ENCODE results near the gene CNTN4.

CNTN4 gene

GRCh38 chr3:3064297-3064696, 965.6 kb downstream of the CNTN4 start:
- DNase-seq (ENCODE audit: low read depth) = no peak

- DNase-seq (ENCODE audit: low read depth) = no peak
Observed at GRCh38 chr3:3065876-3066275, 967.2 kb downstream of the CNTN4 start.

GRCh38 chr3:3066378-3066777, 967.7 kb downstream of the CNTN4 start:
- DNase-seq (ENCODE audit: low read depth) = no peak

GRCh38 chr3:3066910-3067309, 968.2 kb downstream of the CNTN4 start:
- no peak for DNase-seq (ENCODE audit: low read depth)

- no peak for DNase-seq (ENCODE audit: low read depth)
Observed at GRCh38 chr3:3068358-3068881, 969.8 kb downstream of the CNTN4 start.

- DNase-seq (ENCODE audit: low read depth) = no peak
Observed at GRCh38 chr3:3069723-3070122, 971.1 kb downstream of the CNTN4 start.

- no peak for DNase-seq (ENCODE audit: low read depth)
Observed at GRCh38 chr3:3071136-3071535, 972.5 kb downstream of the CNTN4 start.

GRCh38 chr3:3074551-3075257, 976.0 kb downstream of the CNTN4 start:
- no peak for DNase-seq (ENCODE audit: low read depth)

GRCh38 chr3:3080309-3080708, 981.6 kb downstream of the CNTN4 start:
- no peak for DNase-seq (ENCODE audit: low read depth)

GRCh38 chr3:3081381-3082233, 982.9 kb downstream of the CNTN4 start:
- no peak for DNase-seq (ENCODE audit: low read depth)

- no peak for DNase-seq (ENCODE audit: low read depth)
Observed at GRCh38 chr3:3082234-3082924, 983.7 kb downstream of the CNTN4 start.

- no peak for DNase-seq (ENCODE audit: low read depth)
Observed at GRCh38 chr3:3084890-3085289, 986.2 kb downstream of the CNTN4 start.

GRCh38 chr3:3085782-3086181, 987.1 kb downstream of the CNTN4 start:
- no peak for DNase-seq (ENCODE audit: low read depth)

GRCh38 chr3:3086239-3086638, 987.6 kb downstream of the CNTN4 start:
- no peak for DNase-seq (ENCODE audit: low read depth)

- no peak for DNase-seq (ENCODE audit: low read depth)
Observed at GRCh38 chr3:3087279-3087678, 988.6 kb downstream of the CNTN4 start.

GRCh38 chr3:3087716-3088465, 989.2 kb downstream of the CNTN4 start:
- no peak for DNase-seq (ENCODE audit: low read depth)

- DNase-seq (ENCODE audit: low read depth) = no peak
Observed at GRCh38 chr3:3089017-3089416, 990.4 kb downstream of the CNTN4 start.

- DNase-seq (ENCODE audit: low read depth) = no peak
Observed at GRCh38 chr3:3097958-3098357, 999.3 kb downstream of the CNTN4 start.

GRCh38 chr3:3101660-3102458, 1003.2 kb downstream of the CNTN4 start:
- no peak for DNase-seq (ENCODE audit: low read depth)

GRCh38 chr3:3102751-3103150, 1004.1 kb downstream of the CNTN4 start:
- DNase-seq (ENCODE audit: low read depth) = no peak

- DNase-seq (ENCODE audit: low read depth) = no peak
Observed at GRCh38 chr3:3105246-3105645, 1006.6 kb downstream of the CNTN4 start.
